HG03571 (cell line): Measurements from ENCODE around the gene CELA2B.
"Not testable (repeated sequence)": the region's sequence is repeated elsewhere in the genome, so short reads cannot be mapped to it uniquely, and the experiment has no call there.

ENCODE experiments used
- ATAC-seq: cut with Tn5 transposase; IDR thresholded peaks from one replicate; pipeline ENCODE4 v1.9.1; 2021; ENCODE audit not compliant: unreplicated experiment

Gene CELA2B

DNA sequence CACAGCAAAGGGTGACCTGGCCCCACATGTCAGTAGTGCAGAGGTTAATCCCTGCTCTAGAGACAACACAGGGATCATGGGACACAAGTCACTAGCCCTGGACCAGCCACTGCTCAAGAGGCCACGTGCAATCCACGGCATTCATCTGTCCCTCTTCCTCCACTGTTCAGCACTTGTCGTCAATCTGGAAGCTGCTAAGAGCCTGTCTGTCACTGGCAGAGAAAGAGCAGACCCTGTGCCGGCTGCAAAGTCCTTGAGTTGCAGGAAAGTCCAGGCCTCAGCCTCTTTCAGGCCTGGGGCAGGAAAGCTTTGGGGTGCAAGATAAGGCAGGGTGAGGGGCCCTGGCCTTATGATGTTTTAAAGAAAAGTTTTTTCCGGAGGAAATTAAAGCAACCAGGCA lies 16.7 kb downstream of the CELA2B start:
- ATAC-seq, result no peak

DNA sequence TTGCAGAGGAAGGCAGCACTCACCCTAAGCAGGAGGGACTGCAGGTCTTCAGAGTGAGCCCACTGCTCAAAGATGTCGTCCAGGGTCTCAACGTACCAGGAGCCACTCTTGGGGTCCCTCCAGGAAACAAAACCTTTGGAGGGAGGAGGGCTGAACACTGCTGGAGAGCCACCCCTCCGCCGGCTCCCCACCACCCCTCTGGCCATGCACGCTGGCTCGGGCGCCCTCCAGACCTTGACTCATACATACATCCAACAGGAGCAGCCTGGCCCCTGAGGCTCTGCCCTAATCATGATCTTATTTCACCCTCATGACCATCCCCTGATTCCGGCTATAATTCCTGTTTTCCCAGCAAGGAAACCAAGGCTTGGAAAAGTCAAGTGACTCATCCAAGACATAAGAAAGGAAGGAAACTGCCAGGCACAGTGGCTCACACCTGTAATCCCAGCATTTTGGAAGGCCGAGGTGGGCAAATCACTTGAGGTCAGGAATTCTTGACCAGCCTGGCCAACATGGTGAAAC lies 18.0 kb downstream of the CELA2B start:
- ATAC-seq, result no peak

DNA sequence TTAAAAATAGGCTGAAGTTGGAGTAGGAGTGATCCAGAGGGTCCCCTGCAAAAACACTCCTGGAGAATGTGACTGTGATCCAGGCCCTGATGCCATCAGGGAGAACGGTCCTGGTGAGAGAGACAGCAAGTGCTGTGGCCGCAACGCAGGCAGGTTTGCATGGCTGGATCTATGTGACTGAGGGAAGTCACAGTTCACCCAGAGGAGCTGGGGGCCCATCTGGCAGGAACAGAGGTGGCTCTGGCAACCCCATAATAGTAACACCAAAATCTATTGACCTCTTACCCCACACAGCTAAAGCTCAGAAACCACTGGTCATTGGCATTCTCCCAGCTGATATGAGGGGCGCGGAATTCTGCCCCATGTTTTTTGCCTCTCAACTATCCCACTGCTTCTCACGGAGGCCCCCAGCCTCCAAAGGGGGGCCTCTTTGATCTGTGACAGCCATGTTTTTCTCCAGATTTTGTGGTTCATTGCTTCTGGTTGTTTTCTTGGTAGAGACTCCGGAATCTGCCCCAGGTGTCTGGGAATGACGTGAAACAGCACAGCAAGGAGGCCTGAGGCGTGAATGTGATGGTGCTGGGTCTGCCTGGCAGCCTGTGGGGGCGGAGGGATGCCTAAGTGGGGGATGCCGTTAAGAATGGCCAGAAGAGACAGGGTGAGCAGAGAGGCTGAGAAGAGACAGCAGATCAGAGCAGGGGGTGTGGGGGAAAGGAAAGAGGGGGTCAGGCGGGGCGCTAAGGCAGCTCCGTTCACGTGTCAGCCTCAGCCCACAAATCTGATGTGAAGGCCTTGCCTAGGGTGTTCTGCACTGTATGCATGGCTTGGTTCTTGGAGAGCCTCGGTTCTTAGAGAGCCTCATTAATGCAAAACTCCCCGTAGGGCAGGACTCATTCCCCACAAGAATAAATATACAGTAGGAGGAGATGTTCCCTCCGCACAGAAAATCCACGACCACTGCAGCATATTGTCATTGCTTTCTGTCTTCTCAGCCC lies 24.6 kb downstream of the CELA2B start:
- no peak for ATAC-seq

DNA sequence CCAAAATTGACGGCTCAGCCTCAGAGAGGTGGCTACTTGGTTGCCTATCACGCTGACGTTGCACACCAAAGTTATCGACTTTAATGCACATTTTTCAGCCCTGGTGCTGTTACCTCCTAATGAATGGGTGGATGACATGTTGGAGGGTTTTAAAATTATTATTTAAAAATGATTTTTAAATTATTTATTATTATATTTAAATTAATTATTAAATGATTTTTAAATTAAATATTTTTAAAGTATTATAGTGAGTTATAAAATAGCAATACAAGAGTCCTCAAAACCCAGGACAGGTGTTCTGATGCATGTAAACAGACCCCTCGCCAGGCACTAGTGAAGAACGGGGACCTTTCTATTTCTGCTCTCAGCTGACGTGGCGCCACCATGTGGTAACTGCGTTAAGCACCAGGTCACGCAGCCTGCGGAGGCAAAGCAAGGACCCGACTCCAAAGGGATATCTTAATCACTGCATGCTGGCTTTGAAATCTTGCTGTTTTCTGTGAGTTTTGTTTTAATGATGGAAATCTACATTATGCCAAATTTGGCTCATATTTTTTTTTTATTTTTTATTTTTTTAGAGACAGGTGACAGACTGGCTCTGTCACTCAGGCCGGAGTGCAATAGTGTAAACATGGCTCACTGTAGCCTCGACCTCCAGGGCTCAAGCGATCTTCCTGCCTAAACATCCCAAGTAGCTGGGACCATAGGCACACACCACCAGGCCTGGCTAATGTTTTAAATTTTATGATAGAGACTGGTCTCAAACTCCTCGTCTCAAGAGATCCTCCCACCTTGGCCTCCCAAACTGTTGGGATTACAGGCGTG lies 25.5 kb downstream of the CELA2B start:
- no peak for ATAC-seq

DNA sequence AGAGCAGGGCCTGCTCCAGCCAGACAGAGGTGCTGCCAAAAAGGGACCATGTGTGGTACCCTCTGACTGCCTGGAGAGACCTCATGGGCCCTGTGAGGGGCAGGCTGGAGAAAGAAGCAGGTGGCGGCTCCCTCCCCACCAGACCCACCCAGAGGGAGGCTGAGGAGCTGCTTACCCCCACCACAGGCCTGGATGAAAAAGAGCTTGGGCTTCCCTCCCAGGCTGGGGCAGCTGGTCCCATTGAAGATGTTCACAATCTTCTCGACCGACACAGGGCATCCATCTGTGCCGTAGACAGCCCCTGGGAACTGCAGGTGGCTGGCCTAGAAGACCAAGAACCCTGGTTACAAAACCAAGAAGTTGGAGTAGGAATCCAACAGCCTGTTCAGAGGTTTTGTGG lies 28.5 kb downstream of the CELA2B start:
- ATAC-seq, result no peak

DNA sequence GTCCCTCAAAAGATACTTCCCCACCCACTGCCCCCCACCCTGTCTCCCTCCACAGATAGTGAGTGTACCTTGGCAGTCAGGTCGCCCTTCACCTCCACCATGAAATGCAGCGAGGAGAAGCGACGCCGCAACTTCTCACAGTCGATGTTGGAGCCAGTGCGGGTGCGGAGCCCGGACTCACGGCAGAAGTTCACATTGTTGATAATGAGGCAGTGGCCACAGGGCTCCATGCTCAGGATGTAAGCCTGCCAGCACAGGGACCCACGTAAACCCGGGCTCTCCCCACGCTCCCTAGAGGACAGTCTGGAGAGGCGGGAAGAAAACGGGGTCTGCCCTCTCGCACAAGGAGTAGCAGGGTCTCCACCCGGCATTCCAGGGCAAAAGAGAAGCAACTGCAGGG lies 30.9 kb downstream of the CELA2B start:
- ATAC-seq, result no peak

DNA sequence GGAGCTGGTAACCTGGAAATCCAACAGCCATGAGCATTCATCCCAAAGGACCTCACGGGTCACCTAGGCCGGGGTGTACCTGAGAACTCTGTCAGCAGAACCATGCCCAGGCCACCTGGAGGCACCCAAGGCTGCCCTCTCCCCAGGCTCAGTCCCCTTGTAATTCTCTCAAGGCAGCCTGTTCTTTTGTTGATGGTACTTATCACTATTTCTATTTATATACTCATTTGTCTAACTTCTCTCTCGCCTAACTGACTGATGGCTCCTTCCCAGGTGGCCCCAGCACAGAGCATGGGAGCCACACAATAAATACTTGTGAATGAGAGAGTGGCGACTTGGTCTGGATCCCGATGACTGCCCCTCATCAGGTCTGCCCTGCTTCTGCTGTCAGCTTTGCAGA lies 31.4 kb downstream of the CELA2B start:
- no peak for ATAC-seq

DNA sequence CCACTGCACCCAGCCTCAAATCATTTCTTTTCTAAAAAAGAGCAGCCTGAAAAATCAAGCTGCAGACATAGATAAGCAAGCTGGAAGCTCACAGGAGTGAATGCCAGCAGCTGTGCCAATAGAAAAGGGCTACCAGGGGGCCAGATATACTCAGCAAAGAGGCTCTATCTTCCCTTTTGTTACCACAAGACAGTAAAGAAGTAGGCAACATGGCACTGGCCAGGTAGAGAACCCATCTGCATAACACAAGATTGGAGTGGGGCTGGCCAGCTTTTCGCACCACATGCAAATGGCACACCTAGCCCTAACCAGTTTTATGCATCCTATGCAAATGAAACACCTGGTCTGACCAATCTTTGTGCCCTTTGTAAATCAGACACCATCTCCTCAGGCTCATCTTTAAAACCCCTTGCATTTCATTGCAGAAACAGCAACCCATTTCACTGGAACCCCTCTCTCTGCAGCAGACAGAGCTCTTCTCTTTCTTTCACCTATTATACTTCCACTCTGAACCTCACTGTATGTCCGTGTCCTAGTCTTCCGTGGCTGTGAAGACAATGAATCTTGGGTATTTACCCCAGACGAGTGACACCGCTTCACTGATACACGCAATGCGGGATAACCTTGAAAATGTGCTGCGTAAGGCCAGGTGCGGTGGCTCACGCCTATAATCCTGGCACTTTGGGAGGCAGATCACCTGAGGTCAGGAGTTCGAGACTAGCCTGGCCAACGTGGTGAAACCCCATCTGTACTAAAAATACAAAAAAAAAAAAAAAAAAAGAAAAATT lies 33.0 kb downstream of the CELA2B start:
- no peak for ATAC-seq

DNA sequence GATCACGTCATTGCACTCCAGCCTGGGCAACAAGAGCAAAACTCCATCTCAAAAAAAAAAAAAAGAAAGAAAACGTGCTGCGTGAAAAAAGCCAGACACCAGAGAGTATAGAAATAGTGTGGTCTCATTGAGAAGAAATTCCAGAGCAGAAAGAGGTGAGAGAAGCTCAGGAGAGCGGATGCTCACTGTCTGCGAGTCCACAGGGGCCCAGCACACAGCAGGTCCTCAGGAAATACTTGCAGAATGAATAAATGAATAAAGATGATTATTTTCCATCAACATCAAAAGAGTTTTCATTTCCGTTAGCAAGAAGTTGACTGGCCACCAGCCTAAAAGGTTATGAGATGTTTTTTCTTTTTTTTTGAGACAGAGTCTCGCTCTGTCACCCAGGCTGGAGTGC lies 33.7 kb downstream of the CELA2B start:
- no peak for ATAC-seq

DNA sequence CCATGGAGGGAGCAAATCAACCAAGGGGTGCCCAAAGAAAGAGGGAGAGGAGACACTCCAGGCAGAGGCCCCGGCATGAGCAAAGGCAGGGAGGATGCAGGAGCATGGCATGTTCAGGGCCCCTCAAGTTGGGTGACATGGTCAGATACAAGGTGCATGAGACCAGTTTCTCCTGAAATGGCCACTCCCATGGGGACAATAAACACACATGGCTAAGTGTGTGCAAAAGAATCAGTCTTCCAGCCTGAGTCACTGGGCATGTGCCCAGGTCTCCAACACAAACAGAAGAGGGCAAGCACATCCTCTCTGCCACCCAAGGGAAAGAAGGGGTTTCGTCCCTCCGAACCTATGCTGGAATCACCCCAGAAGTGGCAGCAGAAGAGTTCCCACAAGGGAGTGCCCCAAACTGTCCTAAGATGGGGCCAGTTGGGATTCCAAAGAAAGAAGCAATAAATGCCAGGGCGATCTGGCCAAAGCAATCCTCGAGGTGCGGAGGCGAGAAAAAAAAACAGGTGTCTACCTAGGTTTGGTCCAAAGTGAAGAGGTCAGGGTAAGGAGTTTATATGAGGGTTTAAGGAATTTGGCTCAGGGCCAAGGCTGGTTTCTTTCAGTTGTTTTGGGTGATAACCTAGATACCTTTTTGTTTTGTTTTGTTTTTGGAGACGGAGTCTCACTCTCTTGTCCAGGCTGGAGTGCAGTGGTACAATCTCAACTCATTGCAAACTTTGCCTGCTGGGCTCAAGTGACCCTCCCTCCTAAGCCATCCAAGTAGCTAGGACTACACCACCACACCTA lies 34.9 kb downstream of the CELA2B start:
- ATAC-seq, result no peak

DNA sequence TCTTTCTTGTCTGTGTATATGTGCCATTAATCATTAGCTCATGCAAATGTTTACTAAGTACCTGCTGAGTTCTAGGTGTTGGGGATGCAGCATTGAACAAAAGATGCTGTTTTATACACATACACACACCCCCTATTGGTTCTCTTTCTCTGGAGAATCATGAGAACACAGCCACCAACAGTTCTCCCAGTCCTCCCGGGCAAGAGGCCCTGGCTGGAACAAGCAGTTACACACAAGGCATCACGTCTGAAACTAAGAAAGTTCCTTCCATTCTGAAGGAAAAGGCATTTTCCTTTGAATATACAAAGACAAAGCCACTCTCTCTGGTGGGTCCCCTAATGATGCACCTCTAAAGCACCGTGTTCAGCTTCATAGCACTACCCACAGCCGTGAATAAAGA lies 37.3 kb downstream of the CELA2B start:
- no peak for ATAC-seq

DNA sequence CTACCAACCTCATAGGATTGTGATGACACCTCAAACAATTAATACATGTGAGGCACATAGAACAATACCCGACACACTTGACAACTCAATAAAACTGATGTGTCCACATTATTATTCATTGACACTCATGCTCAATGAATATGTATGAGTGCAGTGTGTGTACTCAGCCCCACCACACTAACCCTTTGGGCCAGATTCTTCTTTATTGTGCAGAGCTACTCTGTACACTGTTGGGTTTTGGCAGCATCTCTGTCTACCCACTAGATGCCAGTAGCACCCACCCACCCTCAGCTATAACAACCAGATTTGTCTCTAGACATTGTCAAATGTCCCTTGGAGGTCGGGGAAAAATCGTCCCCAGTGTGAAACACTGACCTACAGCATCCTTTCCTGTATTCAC lies 38.0 kb downstream of the CELA2B start:
- no peak for ATAC-seq

DNA sequence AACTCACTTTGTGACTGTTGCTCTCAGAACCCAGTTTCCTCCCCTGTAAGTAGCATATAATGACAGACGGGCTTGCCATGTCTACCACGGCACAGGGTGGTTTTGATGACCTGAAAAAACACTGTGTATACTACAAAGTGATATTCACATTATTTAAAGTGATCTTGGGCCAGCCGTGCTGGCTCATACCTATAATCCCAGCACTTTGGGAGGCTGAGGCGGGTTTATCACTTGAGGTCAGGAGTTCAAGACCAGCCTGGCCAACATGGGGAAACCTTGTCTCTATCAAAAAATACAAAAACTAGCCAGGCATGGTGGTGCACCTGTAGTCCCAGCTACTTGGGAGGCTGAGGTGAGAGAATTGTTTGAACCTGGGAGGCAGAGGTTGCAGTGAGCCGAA lies 38.7 kb downstream of the CELA2B start:
- not testable (repeated sequence) for ATAC-seq

DNA sequence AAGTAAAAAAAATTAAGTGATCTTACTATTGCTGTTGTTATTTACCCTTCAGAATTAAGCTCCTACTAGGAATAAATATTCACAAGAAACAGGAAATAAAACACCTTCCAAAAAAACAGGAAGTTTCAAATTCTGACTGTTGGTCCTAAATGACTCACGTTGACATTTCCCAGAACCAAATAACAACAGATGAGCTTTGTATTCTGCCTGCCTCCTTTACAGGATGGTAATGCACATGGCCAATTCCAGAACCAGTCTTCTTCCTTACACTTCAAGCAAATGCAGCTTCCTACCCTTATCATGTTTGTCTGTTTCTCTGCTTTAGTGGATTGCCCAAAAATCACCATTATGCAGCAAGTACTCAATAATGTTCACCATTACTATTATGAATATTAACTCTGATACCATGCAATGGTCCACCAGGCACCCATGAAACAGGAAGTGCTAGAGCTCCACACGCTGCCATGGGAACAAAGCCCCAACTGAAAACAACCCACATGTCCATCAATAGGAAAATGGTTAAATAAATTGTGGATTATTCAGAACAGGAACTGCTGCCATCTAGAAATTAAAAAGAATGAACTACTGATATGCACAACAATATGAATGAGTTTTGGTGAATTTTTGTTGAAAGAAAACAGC lies 39.2 kb downstream of the CELA2B start:
- ATAC-seq, result no peak

DNA sequence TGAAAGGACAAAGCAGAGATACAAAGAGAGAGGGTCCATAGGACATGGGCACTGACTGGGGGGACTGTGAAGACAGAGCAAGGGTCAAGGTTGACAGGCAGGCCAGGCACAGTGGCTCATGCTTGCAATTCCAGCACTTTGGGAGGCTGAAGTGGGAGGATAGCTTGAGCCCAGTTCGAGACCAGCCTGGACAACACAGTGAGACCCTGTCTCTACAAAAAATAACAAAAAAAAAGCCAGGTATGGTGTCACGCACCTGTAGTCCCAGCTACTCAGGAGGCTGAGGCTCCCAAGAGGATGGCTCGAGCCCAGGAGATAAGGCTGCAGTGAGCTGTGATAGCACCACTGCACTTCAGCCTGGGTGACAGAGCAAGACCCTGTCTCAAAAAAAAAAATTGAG lies 43.7 kb downstream of the CELA2B start:
- ATAC-seq, result no peak

DNA sequence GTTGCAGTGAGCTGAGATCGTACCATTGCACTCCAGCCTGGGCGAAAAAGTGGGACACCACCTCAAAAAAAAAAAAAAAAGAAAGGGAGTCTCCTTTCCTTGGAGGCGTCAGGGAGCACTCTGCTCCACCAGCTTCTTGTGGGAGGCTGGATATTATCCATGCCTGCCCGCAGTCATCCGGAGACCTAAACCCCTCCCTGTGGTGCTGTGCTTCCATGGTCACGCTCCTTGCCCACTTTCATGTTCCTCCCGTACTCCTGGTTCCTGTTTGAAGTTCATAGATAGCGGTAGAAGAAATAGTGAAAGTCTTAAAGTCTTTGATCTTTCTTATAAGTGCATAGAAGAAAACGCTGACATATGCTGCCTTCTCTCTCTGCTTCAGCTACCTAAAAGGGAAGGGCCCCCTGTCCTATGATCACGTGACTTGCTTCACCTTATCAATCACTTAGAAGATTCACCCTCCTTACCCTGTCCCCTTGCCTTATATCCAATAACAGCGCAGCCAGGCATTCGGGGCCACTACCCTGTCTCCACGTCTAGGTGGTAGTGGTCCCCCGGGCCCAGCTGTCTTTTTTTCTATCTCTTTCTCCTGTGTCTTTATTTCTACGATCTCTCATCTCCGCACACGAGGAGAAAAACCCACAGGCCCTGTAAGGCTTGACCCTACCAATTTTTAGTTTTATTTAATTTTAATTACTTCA lies 45.5 kb downstream of the CELA2B start:
- ATAC-seq, result not testable (repeated sequence)

DNA sequence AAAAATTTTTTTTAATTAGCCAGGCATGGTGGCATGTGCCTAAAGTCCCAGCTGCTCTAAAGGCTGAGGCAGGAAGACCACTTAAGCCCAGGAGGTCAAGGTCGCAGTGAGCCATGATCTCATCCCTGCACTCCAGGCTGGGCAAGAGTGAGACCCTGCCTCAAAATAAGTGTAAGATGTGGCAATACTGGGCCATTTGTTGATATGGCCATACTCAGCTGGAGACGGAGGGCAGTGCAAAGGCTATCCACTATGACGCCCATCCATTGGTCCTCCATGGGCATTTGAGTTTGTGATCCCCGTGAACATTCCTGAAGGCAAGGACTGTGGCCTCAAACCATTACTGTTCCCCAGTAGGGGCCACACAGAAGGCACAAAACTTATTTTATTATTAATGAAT lies 46.6 kb downstream of the CELA2B start:
- no peak for ATAC-seq

DNA sequence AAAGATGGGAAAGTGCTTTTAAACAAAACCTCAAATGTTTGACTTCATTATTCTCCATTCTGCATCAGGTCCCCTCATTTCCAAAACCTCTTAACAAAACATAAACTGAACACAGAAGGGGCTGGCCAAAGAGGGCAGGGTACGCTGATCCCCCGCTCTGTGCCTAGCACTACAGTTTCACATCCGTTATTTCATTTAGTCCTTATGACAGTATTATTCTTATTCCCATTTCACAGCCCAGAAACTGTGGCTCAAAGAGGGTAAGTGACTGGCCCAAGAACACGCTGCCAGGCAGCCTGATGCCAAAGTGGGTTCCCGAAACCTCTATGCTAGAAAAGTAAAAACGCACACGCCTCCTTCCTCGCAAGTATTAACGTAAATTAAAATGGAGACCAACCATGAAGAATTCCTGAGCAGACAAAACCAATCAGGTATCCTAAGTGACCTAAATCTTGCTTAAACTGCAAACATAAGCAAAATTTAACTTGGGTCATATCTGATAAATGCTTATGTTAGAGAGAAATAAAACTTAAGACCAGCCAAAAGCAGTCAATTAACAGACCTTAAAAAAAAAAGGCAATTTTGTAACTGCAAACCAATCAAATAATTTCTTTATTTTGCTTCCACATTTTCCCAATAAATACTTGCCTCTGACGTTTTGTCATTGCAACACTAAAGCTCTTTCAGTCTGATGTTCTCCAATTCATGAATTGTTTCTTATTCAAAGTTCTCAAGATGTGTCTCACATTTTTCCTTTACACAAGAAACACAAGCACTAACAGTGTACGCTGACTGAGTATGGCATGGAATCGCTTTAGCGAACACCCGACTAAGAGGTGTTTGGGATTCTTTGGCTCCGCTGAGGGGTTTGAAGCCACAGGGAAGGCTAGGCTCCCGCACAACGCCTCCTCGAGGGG lies 47.5 kb downstream of the CELA2B start:
- ATAC-seq, result no peak
